HG02763 (cell line): Measurements from ENCODE around the gene TMEM30A.

Experiments used
- ATAC-seq: cut with Tn5 transposase; IDR thresholded peaks from one replicate; pipeline ENCODE4 v1.9.1; 2021; ENCODE audit warnings: mild to moderate bottlenecking, moderate library complexity; ENCODE audit not compliant: unreplicated experiment

Gene TMEM30A

GRCh38 chr6:75266716-75267291, 17.8 kb downstream of the TMEM30A start:
- ATAC-seq: peak; percentile 62

- ATAC-seq: no peak
Observed at GRCh38 chr6:75263401-75263750, 21.2 kb downstream of the TMEM30A start.

DNA sequence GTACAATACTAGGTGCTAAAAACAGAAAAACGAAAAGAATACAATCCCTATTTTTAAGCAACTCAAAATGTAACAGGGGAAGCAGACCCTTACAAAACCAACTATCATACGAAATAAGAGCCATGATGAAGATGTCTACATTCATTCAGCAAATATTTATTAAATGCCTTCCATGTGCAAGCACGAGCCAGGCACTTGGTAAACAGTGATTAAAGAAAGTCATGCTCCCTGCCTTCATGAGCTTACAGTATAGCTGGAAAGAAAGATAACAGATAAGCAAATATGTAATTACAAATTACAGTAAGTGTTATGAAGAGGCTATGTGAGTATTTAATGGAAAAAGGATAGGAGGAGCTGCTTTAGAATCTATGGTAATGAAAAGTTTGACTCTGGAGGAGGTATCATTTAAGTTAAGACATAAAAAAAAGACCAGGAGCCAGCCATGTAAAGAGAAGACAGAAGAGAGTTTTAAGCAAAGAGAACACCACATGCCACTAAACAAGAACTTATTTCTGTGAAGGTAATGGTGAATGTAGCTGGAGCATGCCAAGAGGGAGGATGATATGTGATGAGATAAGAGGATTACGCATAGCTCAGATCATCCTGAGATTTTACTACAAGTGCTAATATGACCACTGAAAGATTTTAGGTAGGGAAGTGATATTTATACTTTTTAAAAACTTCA, 21.7 kb downstream of the TMEM30A start:
- no peak for ATAC-seq

DNA sequence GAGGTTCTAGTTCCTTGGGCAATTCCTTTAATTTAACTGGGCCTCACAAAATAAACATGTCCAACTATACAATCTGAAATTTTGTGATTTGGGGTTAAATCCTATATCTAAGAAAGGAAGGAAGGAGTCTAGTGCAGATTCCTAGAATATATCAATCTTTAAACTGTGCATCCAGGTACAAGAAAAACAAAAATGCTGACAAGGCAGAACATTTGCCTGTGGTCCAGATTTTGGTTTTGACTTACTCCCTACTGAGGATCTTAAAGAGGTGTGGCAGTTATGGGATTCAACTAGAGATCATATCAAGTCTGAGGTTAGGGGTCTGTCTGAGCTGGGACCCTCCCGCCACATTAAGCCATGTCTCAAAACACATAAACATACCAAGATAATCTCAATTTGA, 23.3 kb downstream of the TMEM30A start:
- no peak for ATAC-seq

GRCh38 chr6:75257343-75258087, 27.1 kb downstream of the TMEM30A start:
- no peak for ATAC-seq

DNA sequence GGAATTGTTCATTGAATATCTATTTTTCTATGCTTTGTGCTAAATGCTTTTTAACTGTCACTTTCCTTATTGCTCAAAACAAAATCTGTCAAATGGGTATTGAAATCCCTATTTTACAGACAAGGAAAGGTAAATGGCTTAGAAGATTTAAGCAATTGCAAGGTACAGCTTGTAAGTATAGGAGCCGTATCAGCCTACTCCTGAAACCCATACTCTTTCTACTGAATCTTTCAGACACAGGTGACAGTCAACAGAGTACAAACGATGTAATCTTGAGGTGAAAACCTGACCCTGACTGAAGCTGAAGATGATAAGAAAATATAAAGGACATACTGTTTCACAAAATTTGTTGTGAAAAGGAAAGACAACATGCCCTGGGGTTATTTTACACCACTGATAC, 34.0 kb downstream of the TMEM30A start:
- no peak for ATAC-seq

GRCh38 chr6:75249837-75250236, 34.8 kb downstream of the TMEM30A start:
- no peak for ATAC-seq

DNA sequence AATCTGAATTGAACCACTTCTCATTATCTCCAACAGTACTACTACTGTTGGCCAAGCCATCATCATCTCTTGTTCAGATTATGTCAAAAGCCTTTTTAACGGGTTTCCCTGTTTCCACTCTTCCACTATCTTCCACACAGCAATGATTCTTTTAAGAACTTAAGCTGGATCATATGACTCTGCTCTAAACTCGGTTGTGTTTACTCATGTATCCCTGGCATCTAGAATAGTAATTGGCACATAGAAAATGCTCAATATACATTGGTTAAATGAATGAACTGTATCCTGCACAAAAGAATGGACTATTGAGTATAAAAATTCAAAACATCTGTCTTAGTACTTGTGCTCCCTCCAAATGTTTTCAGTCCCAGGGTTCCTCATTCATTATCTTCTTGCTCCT, 38.2 kb downstream of the TMEM30A start:
- ATAC-seq: no peak

DNA sequence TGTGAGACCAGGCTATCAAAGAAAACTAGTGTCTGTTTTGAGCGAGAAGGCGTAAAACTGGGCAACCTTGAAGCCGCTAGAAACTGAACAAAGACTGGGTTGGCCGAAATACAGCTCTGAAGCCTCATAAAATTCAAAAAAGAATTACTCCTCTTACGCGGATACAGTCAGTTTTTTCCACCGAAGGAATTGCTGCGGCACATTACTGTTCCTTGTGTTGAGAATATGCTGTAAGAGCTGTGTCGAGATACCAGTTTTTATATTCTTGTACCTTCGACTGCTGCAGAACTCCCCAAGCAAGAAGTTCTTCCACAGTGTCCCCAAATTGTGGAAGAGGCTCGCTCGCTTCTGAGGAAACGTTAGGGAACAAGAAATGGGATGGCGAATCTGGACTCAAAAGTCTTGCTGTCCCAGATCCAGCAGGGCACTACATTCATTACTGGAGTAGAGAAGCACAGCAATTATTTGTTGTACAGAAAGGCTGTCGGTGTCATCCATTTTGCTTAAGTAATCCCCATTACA, 40.5 kb downstream of the TMEM30A start:
- ATAC-seq: no peak

DNA sequence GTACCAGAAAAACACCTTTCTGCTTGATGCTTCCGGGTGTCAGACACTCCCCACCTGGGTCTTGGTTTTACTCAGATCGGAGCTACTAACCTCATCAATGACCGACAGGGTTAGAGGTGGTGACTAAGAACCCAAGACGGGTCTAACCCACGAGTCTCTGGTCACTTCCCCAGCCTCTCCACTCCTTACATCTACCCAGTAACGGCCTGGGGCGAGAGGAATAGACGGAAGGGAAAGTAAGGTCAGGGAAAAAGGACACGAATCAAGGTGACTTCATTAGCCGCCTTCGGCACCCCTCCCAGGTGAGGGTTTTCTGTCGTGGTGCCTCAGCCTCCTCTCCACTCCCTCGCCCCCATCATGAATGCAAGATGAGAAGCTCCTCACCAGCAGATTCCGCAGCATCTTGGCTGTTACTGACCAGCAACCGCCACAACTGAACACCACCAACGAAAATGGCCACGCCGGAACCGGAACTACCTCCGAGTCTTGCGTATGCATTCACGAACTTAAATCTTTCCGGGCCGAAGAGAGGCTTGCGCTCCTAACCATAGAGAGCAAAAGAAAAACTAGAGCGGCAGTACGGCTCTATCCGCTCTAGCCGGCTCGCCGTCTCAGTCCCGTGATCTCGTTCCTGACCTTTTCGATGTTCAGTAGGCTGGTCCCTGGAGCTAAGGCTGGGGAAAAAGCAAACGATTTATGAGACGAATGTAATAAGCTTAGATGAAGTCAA, 41.1 kb downstream of the TMEM30A start, which contains the start of gene COX7A2:
Gene COX7A2, minus strand, starts transcription at position 469 of the 730 bp plus-strand sequence. Its CDS starts 67 bp downstream, at position 402.
- ATAC-seq: peak; percentile 95

DNA sequence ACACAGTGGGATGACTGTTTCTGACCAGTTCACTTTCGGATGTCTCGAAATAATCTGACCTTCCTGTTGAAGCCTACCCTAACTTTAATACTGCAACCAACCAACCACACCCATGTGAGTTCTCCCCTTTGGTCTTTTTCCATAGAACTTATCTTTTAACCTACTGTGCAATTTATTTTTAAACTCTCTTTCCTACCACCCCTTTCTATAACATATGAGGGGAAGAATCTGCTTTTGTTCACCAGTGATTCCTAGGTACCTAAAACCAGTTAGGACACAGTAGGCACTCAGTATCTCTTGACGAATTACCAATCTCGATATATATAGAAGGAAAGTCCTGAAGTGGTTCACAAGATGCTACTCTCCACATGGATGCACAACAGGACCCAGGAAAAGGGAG, 48.0 kb downstream of the TMEM30A start:
- no peak for ATAC-seq

- no peak for ATAC-seq
Observed at GRCh38 chr6:75235271-75235670, 49.3 kb downstream of the TMEM30A start.

GRCh38 chr6:75234126-75234865, 50.3 kb downstream of the TMEM30A start:
- no peak for ATAC-seq

- ATAC-seq: no peak
Observed at GRCh38 chr6:75233092-75233615, 51.4 kb downstream of the TMEM30A start.

GRCh38 chr6:75230484-75231325, 53.9 kb downstream of the TMEM30A start:
- no peak for ATAC-seq

DNA sequence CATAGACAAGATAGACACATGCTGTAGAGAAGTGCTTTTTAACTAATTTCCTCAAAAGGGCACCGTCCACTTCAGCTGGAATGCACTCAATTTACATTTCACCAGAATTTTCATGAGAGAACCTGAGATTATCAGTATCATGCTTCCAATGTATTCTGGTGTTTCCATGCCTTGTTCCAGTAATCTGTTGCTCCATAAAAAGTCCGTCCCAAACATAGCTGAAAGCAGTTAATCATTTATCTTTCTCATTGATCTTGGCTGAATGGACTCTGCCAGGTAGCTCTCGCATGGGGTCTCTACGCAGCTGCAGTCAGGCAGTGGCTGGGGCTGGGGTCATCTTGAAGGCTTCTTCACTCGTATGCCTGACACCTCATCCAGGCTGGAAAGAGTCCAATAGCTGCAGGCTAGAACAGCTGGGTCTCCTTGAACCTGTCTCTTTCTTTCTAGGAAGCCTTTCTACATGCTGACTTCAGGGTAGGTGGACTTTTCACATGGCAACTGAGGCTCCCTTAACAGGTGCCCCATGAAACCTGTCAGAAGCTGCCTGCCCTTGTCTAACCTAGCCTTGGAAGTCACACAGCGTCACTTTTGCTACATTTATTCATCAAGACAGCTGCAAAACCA, 60.2 kb downstream of the TMEM30A start:
- no peak for ATAC-seq

DNA sequence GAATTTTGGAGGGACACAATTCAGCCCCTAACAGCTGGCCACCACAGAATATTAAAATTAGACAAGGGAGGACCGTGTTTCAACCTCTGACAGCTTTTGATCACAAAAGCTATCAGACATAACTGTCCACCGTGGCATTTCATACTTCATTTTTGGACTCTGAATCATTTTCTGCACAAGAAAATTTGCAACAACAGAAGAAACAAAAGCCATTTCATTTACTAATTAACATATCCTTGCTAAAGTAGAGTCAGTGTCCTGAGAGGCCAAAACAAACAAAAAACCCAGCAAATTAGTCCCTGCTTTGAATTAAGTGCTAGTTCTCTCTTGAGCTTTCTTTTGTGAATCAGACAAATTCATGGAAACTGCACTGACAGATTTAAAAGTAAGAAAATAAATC, 61.2 kb downstream of the TMEM30A start:
- ATAC-seq: no peak

DNA sequence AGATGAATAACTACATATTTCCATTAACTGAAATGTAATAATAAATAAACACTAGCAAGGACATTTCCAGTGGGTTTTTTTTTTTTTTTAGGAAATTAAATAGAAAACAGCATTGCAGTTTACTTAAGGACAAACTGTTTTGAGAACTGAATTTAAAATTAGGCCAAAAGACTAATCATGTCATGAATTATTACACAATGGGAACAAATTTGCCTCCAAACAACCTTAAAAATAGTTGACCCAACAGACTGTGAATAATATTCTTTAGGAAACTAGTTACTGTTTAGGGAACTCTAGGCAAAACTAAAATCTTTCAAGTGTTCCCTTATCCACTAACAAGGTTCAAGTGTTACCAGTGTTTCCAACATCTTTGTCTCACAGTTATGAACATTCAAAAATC, 62.3 kb downstream of the TMEM30A start:
- no peak for ATAC-seq

- no peak for ATAC-seq
Observed at GRCh38 chr6:75221116-75221515, 63.5 kb downstream of the TMEM30A start.
